Caco-2 (cell line): ENCODE results near the gene TLCD3B. TPM values are rescaled to one million over a fixed set of nuclear protein-coding genes. Genes with fewer than 3 reads are reported as not detected.

Experiments used
- BruUV-seq: library from RNA; stranded (reverse); fragments of 400-500 nt; replicated peaks from 2 replicates; lab custom pipeline; 2021; lab: Mats Ljungman, UMichigan
- CTCF ChIA-PET: fragments of 300-600 bp; sonication (Branson Sonifier 250); formaldehyde crosslinking; loops from one replicate; lab custom pipeline; 2022; ENCODE audit warnings: antibody characterized with exemption; lab: Charles Lee
- POLR2A ChIA-PET: fragments of 300-600 bp; sonication (Branson Sonifier 250); formaldehyde crosslinking; loops from one replicate; lab custom pipeline; 2022; ENCODE audit warnings: antibody characterized with exemption; lab: Charles Lee
- DNase-seq, 2 experiments: peaks; one replicate each; pipeline versions ENCODE4 v3.0.0 to v3.0.0-alpha.2; 2020 to 2022
- H3K27me3 ChIP-seq: replicated peaks from 2 replicates; pipeline ENCODE4 v1.6.0; 2011; ENCODE audit warnings: low read length; ENCODE audit not compliant: control insufficient read depth, insufficient read depth
- H3K36me3 ChIP-seq: 2 replicates; pipeline ENCODE4 v1.5.1; 2011; ENCODE audit warnings: low read length; ENCODE audit not compliant: control insufficient read depth, insufficient read depth
- H3K4me1 ChIP-seq: fragments of 250-450 bp; sonication (Bioruptor Pico); 2 replicates; pipeline ENCODE4 v1.5.1; 2020; ENCODE audit warnings: mild to moderate bottlenecking
- H3K4me3 ChIP-seq: 2 replicates; pipeline ENCODE4 v1.5.1; 2011; ENCODE audit warnings: low read depth, mild to moderate bottlenecking, control low read depth, low read length
- H3K9me3 ChIP-seq: fragments of 250-450 bp; sonication (Bioruptor Pico); 2 replicates; pipeline ENCODE4 v1.5.1; 2020; ENCODE audit warnings: mild to moderate bottlenecking, moderate library complexity
- H3K27ac Mint-ChIP-seq: one replicate; pipeline ENCODE4 v1.8.0; 2022; ENCODE audit warnings: mixed read lengths; ENCODE audit not compliant: unreplicated experiment
- H3K27me3 Mint-ChIP-seq: one replicate; pipeline ENCODE4 v1.8.0; 2022; ENCODE audit warnings: mixed read lengths; ENCODE audit not compliant: insufficient read depth, unreplicated experiment
- H3K36me3 Mint-ChIP-seq: one replicate; pipeline ENCODE4 v1.8.0; 2022; ENCODE audit warnings: mild to moderate bottlenecking, mixed read lengths; ENCODE audit not compliant: insufficient read depth, unreplicated experiment
- H3K4me1 Mint-ChIP-seq: one replicate; pipeline ENCODE4 v1.8.0; 2022; ENCODE audit warnings: low read depth, mixed read lengths; ENCODE audit not compliant: unreplicated experiment
- H3K4me3 Mint-ChIP-seq: one replicate; pipeline ENCODE4 v1.8.0; 2022; ENCODE audit warnings: mild to moderate bottlenecking, moderate library complexity, mixed read lengths; ENCODE audit not compliant: unreplicated experiment
- H3K9me3 Mint-ChIP-seq: one replicate; pipeline ENCODE4 v1.8.0; 2022; ENCODE audit warnings: mixed read lengths; ENCODE audit not compliant: unreplicated experiment
- intact Hi-C: fragments of 100-400 bp; cut with micrococcal nuclease; formaldehyde crosslinking; loops from one replicate; pipeline ENCODE4 v1.10.0; 2022; ENCODE audit not compliant: unreplicated experiment
- total RNA-seq: library from RNA; stranded (reverse); gene quantifications from 2 replicates; pipeline ENCODE4 v1.2.3, GENCODE V29; 2022
- TF ChIP-seq, protein P1 (sequence below), 2 experiments: fragments of 200-600 bp in 1 of 2; IDR thresholded peaks; 1 replicate in 1 of 2; 2 replicates in 1 of 2; pipeline versions ENCODE4 v1.5.1 to v1.8.0; 2011 to 2022; ENCODE audit warnings: antibody characterized with exemption in 1 of 2, control low read depth in 1 of 2, inconsistent platforms in 1 of 2, low read depth in 1 of 2, low read length in 1 of 2, mild to moderate bottlenecking in 1 of 2, moderate library complexity in 1 of 2; ENCODE audit not compliant: insufficient read depth in 1 of 2, severe bottlenecking in 1 of 2, unreplicated experiment in 1 of 2

TLCD3B gene
- total RNA-seq, 1 experiment from 2014 or later: 0.48 TPM

GRCh38 chr16:30006095-30006473 is 25.0 kb downstream of the TLCD3B start:
- Mint-ChIP-seq H3K27me3 (no peaks in the 10 kb centered on the region), H3K9me3 (no peaks in the 10 kb centered on the region), H3K36me3 (peaks cover 18% of the 10 kb centered on the region), H3K4me3 (no peak overlapping the region), H3K4me1 (no peaks in the 10 kb centered on the region), H3K27ac (no peak overlapping the region)
- Histone ChIP-seq H3K36me3 (no peaks in the 10 kb centered on the region), H3K9me3 (no peaks in the 10 kb centered on the region), H3K4me1 (no peaks in the 10 kb centered on the region), H3K4me3 (no peak overlapping the region), H3K27me3 (no peaks in the 10 kb centered on the region)
- ChIA-PET POLR2A (no interaction called here), CTCF (interaction anchor here (0.5 to 2.4 kb wide), 3 partner anchors 33 to 106 kb away, joined by 3 to 9 read pairs (median 5); partner anchors contain the start of genes ASPHD1, KCTD13, SEZ6L2 and TAOK2)
- TF ChIP-seq, protein P1, sequence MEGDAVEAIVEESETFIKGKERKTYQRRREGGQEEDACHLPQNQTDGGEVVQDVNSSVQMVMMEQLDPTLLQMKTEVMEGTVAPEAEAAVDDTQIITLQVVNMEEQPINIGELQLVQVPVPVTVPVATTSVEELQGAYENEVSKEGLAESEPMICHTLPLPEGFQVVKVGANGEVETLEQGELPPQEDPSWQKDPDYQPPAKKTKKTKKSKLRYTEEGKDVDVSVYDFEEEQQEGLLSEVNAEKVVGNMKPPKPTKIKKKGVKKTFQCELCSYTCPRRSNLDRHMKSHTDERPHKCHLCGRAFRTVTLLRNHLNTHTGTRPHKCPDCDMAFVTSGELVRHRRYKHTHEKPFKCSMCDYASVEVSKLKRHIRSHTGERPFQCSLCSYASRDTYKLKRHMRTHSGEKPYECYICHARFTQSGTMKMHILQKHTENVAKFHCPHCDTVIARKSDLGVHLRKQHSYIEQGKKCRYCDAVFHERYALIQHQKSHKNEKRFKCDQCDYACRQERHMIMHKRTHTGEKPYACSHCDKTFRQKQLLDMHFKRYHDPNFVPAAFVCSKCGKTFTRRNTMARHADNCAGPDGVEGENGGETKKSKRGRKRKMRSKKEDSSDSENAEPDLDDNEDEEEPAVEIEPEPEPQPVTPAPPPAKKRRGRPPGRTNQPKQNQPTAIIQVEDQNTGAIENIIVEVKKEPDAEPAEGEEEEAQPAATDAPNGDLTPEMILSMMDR (IDR thresholded peaks at IDR 0.05; ENCODE audit: insufficient read depth in 1 of 2, low read depth in 1 of 2, low read length in 1 of 2, severe bottlenecking in 1 of 2, unreplicated experiment in 1 of 2): no peak
- no TSS peak for BruUV-seq
- intact Hi-C loops: no loop called here
- DNase-seq: no peak

- Mint-ChIP-seq H3K4me1 (no peaks in the 10 kb centered on the region), H3K9me3 (no peaks in the 10 kb centered on the region), H3K36me3 (peaks cover 18% of the 10 kb centered on the region), H3K27me3 (no peaks in the 10 kb centered on the region), H3K27ac (no peak overlapping the region), H3K4me3 (no peak overlapping the region)
- intact Hi-C loops: no loop called here
- CTCF ChIA-PET: interaction anchor here (0.5 to 2.4 kb wide), 3 partner anchors 32 to 105 kb away, joined by 3 to 9 read pairs (median 5); partner anchors contain the start of genes ASPHD1, KCTD13, SEZ6L2 and TAOK2
- no peaks in the 10 kb centered on the region for H3K36me3 ChIP-seq
- H3K9me3 ChIP-seq: no peaks in the 10 kb centered on the region
- BruUV-seq: no TSS peak
- POLR2A ChIA-PET: no interaction called here
- no peaks in the 10 kb centered on the region for H3K27me3 ChIP-seq
- TF ChIP-seq, protein P1 (IDR thresholded peaks at IDR 0.05; ENCODE audit: insufficient read depth in 1 of 2, low read depth in 1 of 2, low read length in 1 of 2, severe bottlenecking in 1 of 2, unreplicated experiment in 1 of 2): peak; percentile 75 to 78
- DNase-seq: peak in 1 of 2 experiments; percentile 54
- H3K4me3 ChIP-seq: no peak overlapping the region
- no peaks in the 10 kb centered on the region for H3K4me1 ChIP-seq
Measured at GRCh38 chr16:30005341-30006094, 25.6 kb downstream of the TLCD3B start.

GRCh38 chr16:30004811-30005242 is 26.2 kb downstream of the TLCD3B start:
- TF ChIP-seq, protein P1 (IDR thresholded peaks at IDR 0.05; ENCODE audit: insufficient read depth in 1 of 2, low read depth in 1 of 2, low read length in 1 of 2, severe bottlenecking in 1 of 2, unreplicated experiment in 1 of 2): no peak
- Histone ChIP-seq H3K4me1 (no peaks in the 10 kb centered on the region), H3K4me3 (no peak overlapping the region), H3K36me3 (no peaks in the 10 kb centered on the region), H3K9me3 (no peaks in the 10 kb centered on the region), H3K27me3 (no peaks in the 10 kb centered on the region)
- BruUV-seq: no TSS peak
- H3K27ac Mint-ChIP-seq: no peak overlapping the region
- DNase-seq: no peak
- H3K4me1 Mint-ChIP-seq: no peaks in the 10 kb centered on the region
- no peaks in the 10 kb centered on the region for H3K27me3 Mint-ChIP-seq
- intact Hi-C loops: no loop called here
- H3K36me3 Mint-ChIP-seq: peaks cover 18% of the 10 kb centered on the region
- ChIA-PET POLR2A (no interaction called here), CTCF (interaction anchor here (1.5 to 2.4 kb wide), 2 partner anchors 79 to 105 kb away, joined by 5 to 9 read pairs; partner anchors contain the start of genes ASPHD1, KCTD13 and SEZ6L2)
- no peaks in the 10 kb centered on the region for H3K9me3 Mint-ChIP-seq
- H3K4me3 Mint-ChIP-seq: no peak overlapping the region
